Activated B cell treated with CpG ODN at 0.5 μM for 24 hours (primary cell): ENCODE measurements around the gene RBFOX2. TPM values are rescaled to one million over a fixed set of nuclear protein-coding genes. Genes with fewer than 3 reads are reported as not detected.
A peak's percentile ranks its signal among the peaks of the same experiment; 100 is the strongest.
"Not testable (repeated sequence)": the region's sequence is repeated elsewhere in the genome, so short reads cannot be mapped to it uniquely, and the experiment has no call there.

Experiments
- ATAC-seq: fragments of 200-7000 bp; cut with Tn5 transposase; one replicate; pipeline ENCODE4 v1.10.0; 2021; ENCODE audit warnings: low read depth, mild to moderate bottlenecking, moderate library complexity
- CTCF ChIA-PET: fragments of 350-600 bp; sonication (Branson Sonifier 250); formaldehyde crosslinking; loops from one replicate; lab custom pipeline; 2021; ENCODE audit warnings: antibody characterized with exemption; lab: Charles Lee
- POLR2A ChIA-PET: fragments of 350-600 bp; sonication (Branson Sonifier 250); formaldehyde crosslinking; loops from one replicate; lab custom pipeline; 2021; ENCODE audit warnings: antibody characterized with exemption; lab: Charles Lee
- DNase-seq: peaks from one replicate; pipeline ENCODE4 v3.0.0; 2022
- H3K27ac Mint-ChIP-seq: one replicate; pipeline ENCODE4 v1.8.0; 2020; ENCODE audit warnings: mixed read lengths
- H3K27me3 Mint-ChIP-seq: one replicate; pipeline ENCODE4 v1.8.0; 2021; ENCODE audit warnings: mixed read lengths
- H3K36me3 Mint-ChIP-seq: one replicate; pipeline ENCODE4 v1.8.0; 2021; ENCODE audit warnings: low read depth, mixed read lengths
- H3K4me1 Mint-ChIP-seq: one replicate; pipeline ENCODE4 v1.8.0; 2021; ENCODE audit warnings: mixed read lengths
- H3K4me3 Mint-ChIP-seq: one replicate; pipeline ENCODE4 v1.8.0; 2020; ENCODE audit warnings: mild to moderate bottlenecking, mixed read lengths
- H3K9me3 Mint-ChIP-seq: one replicate; pipeline ENCODE4 v1.8.0; 2020; ENCODE audit warnings: mixed read lengths
- intact Hi-C: fragments of 100-400 bp; cut with micrococcal nuclease; formaldehyde crosslinking; loops from one replicate; pipeline ENCODE4 v1.15.1; 2024
- total RNA-seq: library from RNA; stranded (reverse); gene quantifications from 2 replicates; pipeline ENCODE4 v1.2.3, GENCODE V29; 2022
- TF ChIP-seq, protein P1 (sequence below): fragments of 200-600 bp; IDR thresholded peaks from one replicate; pipeline ENCODE4 v1.8.0; 2022; ENCODE audit warnings: antibody characterized with exemption, mild to moderate bottlenecking

RBFOX2 gene
- total RNA-seq, 1 donor from 2014 or later = not detected

DNA sequence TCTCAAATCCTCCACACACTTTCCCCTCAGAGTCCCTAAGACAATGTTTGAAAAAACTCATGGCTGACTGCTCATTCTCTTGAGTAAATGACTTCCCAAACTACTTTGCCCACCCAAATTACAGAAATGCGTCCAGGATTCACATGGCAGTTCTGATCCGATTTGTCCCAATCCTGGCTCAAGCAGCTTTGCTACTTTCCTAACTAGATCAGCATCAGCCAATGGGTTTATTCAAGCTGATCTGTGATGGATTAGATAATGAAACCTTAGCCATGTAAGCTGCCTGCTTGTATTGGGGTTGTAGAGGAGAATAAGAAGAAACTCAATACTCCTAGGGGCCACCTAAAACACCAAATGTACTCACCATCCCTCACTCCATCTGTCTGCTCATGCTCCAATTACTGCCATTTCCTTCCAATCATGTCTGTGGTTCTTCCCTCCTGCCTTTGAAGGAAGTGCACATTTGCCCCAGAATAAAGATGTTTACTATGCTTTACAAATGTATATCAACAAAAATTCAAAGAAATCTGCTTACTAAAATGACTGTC lies 6.9 kb downstream of the RBFOX2 start:
- CTCF ChIA-PET = no interaction called here
- ATAC-seq = no peak

DNA sequence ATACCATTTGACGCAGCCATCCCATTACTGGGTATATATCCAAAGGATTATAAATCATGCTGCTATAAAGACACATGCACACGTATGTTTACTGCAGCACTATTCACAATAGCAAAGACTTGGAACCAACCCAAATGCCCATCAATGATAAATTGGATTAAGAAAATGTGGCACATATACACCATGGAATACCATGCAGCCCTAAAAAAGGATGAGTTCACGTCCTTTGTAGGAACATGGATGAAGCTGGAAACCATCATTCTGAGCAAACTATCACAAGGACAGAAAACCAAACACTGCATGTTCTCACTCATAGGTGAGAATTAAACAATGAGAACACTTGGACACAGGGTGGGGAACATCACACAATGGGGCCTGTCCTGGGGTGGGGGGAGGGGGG lies 7.8 kb downstream of the RBFOX2 start:
- intact Hi-C loops, H3K4me3 Mint-ChIP-seq, H3K9me3 Mint-ChIP-seq, POLR2A ChIA-PET, H3K27ac Mint-ChIP-seq, DNase-seq, ATAC-seq, CTCF ChIA-PET, H3K36me3 Mint-ChIP-seq: not testable (repeated sequence)
- Mint-ChIP-seq H3K4me1 (peaks cover 20% of the 10 kb centered on the region), H3K27me3 (peaks cover 58% of the 10 kb centered on the region)

More for the DNA sequence above, 6.9 kb downstream of the RBFOX2 start:
- POLR2A ChIA-PET = no interaction called here
- Mint-ChIP-seq H3K9me3 (no peaks in the 10 kb centered on the region), H3K27ac (no peak overlapping the region), H3K27me3 (peaks cover 55% of the 10 kb centered on the region), H3K4me3 (no peak overlapping the region), H3K4me1 (peaks cover 19% of the 10 kb centered on the region), H3K36me3 (no peaks in the 10 kb centered on the region)
- intact Hi-C loops = no loop called here
- DNase-seq = no peak
- TF ChIP-seq, protein P1, sequence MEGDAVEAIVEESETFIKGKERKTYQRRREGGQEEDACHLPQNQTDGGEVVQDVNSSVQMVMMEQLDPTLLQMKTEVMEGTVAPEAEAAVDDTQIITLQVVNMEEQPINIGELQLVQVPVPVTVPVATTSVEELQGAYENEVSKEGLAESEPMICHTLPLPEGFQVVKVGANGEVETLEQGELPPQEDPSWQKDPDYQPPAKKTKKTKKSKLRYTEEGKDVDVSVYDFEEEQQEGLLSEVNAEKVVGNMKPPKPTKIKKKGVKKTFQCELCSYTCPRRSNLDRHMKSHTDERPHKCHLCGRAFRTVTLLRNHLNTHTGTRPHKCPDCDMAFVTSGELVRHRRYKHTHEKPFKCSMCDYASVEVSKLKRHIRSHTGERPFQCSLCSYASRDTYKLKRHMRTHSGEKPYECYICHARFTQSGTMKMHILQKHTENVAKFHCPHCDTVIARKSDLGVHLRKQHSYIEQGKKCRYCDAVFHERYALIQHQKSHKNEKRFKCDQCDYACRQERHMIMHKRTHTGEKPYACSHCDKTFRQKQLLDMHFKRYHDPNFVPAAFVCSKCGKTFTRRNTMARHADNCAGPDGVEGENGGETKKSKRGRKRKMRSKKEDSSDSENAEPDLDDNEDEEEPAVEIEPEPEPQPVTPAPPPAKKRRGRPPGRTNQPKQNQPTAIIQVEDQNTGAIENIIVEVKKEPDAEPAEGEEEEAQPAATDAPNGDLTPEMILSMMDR = no peak

DNA sequence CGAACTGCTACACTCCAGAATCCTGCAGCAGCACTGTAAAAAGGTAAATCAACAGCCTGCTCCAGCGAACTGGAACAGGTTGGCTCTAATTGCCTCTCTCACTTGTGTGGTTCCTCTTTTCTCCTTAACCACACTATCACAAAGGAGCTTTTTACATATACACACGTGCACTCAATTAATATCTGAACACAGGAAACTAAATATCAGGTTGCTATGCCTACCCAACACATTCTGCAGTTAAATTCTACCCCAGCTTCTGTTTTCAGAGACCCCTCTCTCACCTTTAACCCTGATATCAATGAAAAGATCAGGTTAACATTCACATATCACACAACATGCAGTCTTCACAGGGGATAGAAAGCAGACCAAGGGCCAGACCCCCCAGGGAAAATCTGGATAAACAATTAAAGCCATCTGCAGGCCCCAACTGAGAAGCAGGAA lies 11.0 kb downstream of the RBFOX2 start:
- Mint-ChIP-seq H3K4me3 (peak overlapping the region; percentile 26), H3K27me3 (peaks cover 68% of the 10 kb centered on the region), H3K36me3 (no peaks in the 10 kb centered on the region), H3K4me1 (peaks cover 24% of the 10 kb centered on the region), H3K9me3 (no peaks in the 10 kb centered on the region), H3K27ac (peak overlapping the region; percentile 46)
- CTCF ChIA-PET = no interaction called here
- TF ChIP-seq, protein P1 = no peak
- intact Hi-C loops = loop anchor here (2.0 kb wide), 1 partner anchor 267 kb away; no protein-coding TSS in a partner anchor
- DNase-seq (no peak), ATAC-seq (peak; percentile 95)
- POLR2A ChIA-PET = interaction anchor here (0.8 to 1.4 kb wide), 2 partner anchors 9 to 25 kb away, joined by 3 to 4 read pairs; no protein-coding TSS in a partner anchor

DNA sequence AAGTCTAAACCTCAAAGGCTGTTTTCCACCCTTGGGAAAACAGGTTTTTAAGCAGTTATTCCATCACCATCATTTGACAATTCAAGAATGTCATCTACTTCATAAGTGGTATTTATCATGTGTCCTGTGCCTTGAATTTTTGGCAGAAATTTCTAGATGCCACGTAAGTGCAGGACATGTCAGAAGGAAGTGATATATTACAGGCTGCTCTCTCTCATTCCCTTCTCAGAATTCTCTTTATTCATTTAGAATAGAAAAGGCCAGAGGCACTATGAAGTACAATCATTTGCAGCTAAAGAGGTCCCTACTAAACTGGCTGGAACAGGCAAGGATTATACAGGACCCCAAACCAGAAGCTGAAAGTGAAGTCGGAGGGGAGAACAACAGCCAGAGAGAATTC lies 11.9 kb downstream of the RBFOX2 start:
- ChIA-PET CTCF (no interaction called here), POLR2A (interaction anchor here (0.7 kb wide), 1 partner anchor 822 kb away, joined by 3 read pairs; no protein-coding TSS in a partner anchor)
- H3K27me3 Mint-ChIP-seq = peaks cover 70% of the 10 kb centered on the region
- DNase-seq (no peak), ATAC-seq (no peak)
- no peak overlapping the region for H3K27ac Mint-ChIP-seq
- TF ChIP-seq, protein P1 = no peak
- H3K4me3 Mint-ChIP-seq = no peak overlapping the region
- H3K36me3 Mint-ChIP-seq = no peaks in the 10 kb centered on the region
- no peaks in the 10 kb centered on the region for H3K9me3 Mint-ChIP-seq
- intact Hi-C loops = loop anchor here (2.0 kb wide), 1 partner anchor 266 kb away; no protein-coding TSS in a partner anchor
- H3K4me1 Mint-ChIP-seq = peaks cover 24% of the 10 kb centered on the region

- Mint-ChIP-seq H3K27me3 (peaks cover 72% of the 10 kb centered on the region), H3K4me3 (no peak overlapping the region), H3K36me3 (no peaks in the 10 kb centered on the region), H3K27ac (no peak overlapping the region), H3K4me1 (peaks cover 24% of the 10 kb centered on the region), H3K9me3 (no peaks in the 10 kb centered on the region)
- ATAC-seq (no peak), DNase-seq (no peak)
- CTCF ChIA-PET = interaction anchor here (1.8 kb wide), 1 partner anchor 49 kb away, joined by 5 read pairs; no protein-coding TSS in a partner anchor
- TF ChIP-seq, protein P1 = no peak
- intact Hi-C loops = loop anchor here (2.0 kb wide), 1 partner anchor 265 kb away; no protein-coding TSS in a partner anchor
- POLR2A ChIA-PET = no interaction called here
These were observed 12.7 kb downstream of the RBFOX2 start for GRCh38 chr22:36015811-36016529.
